Measurements from ENCODE around the gene PRXL2B. TPM values are rescaled to one million over a fixed set of nuclear protein-coding genes. Genes with fewer than 3 reads are reported as not detected.

PRXL2B gene
- total RNA-seq, 4 donors from 2014 or later, result 8.2 to 33.9 (median 11.3) TPM

GRCh38 chr1:2633366-2633935 lies 46.9 kb downstream of the PRXL2B start:
- intact Hi-C loops (cut with DNase I), result no loop called here
- peaks cover 0 to 13% (median 4%) of the 10 kb centered on the region in 3 donors for H3K9me3 ChIP-seq
- no peaks in the 10 kb centered on the region for H3K36me3 ChIP-seq
- 80% methylated on average over 1 of the region's 12 CpGs; no CpG with 5 or more reads in 1 of the 2 donors for WGBS, 2 donors
- H3K27ac ChIP-seq, result no peak overlapping the region
- TF ChIP-seq POLR2A (IDR thresholded peaks at IDR 0.05) (no peak), CTCF (IDR thresholded peaks at IDR 0.05) (no peak)
- peaks cover 0 to 8% (median 3%) of the 10 kb centered on the region in 3 donors for H3K4me1 ChIP-seq
- H3K4me3 ChIP-seq, result no peak overlapping the region
- no peak for DNase-seq
- peaks cover 7 to 94% (median 13%) of the 10 kb centered on the region in 4 donors for H3K27me3 ChIP-seq

- 56% methylated on average over 3 of the region's 8 CpGs; no CpG with 5 or more reads in 1 of the 2 donors for WGBS, 2 donors
- no peak for DNase-seq
- H3K27ac ChIP-seq, result no peak overlapping the region
Observed at GRCh38 chr1:2633936-2634491, 47.4 kb downstream of the PRXL2B start.

GRCh38 chr1:2635361-2636010 lies 48.9 kb downstream of the PRXL2B start:
- DNase-seq, result no peak
- H3K4me1 ChIP-seq, result peaks cover 0 to 5% (median 0%) of the 10 kb centered on the region in 3 donors
- no peak overlapping the region for H3K4me3 ChIP-seq
- no peak for TF ChIP-seq POLR2A (IDR thresholded peaks at IDR 0.05)
- no peak for TF ChIP-seq CTCF (IDR thresholded peaks at IDR 0.05)
- no CpG with 5 or more reads among the region's 10 CpGs for WGBS, 2 donors
- intact Hi-C loops (cut with DNase I), result no loop called here
- H3K27me3 ChIP-seq, result peaks cover 0 to 76% (median 0%) of the 10 kb centered on the region in 4 donors
- no peak overlapping the region for H3K27ac ChIP-seq
- peaks cover 0 to 13% (median 4%) of the 10 kb centered on the region in 3 donors for H3K9me3 ChIP-seq
- no peaks in the 10 kb centered on the region for H3K36me3 ChIP-seq

More at GRCh38 chr1:2633936-2634491, 47.4 kb downstream of the PRXL2B start:
- Histone ChIP-seq H3K27me3 (peaks cover 4 to 91% (median 8%) of the 10 kb centered on the region in 4 donors), H3K4me1 (peaks cover 0 to 2% (median under 1%) of the 10 kb centered on the region in 3 donors), H3K9me3 (peaks cover 0 to 13% (median 4%) of the 10 kb centered on the region in 3 donors), H3K4me3 (no peak overlapping the region), H3K36me3 (no peaks in the 10 kb centered on the region)
- intact Hi-C loops (cut with DNase I), result no loop called here
- no peak for TF ChIP-seq POLR2A (IDR thresholded peaks at IDR 0.05)
- TF ChIP-seq CTCF (IDR thresholded peaks at IDR 0.05), result no peak

GRCh38 chr1:2636733-2637132 lies 50.2 kb downstream of the PRXL2B start:
- TF ChIP-seq CTCF (IDR thresholded peaks at IDR 0.05), result no peak
- no peak for TF ChIP-seq POLR2A (IDR thresholded peaks at IDR 0.05)
- Histone ChIP-seq H3K4me1 (peaks cover 3 to 15% (median 5%) of the 10 kb centered on the region in 3 donors), H3K9me3 (peaks cover 0 to 13% (median 4%) of the 10 kb centered on the region in 3 donors), H3K4me3 (no peak overlapping the region), H3K36me3 (no peaks in the 10 kb centered on the region), H3K27ac (no peak overlapping the region), H3K27me3 (peaks cover 0 to 64% (median 0%) of the 10 kb centered on the region in 4 donors)
- WGBS, 2 donors, result 42 to 47% methylated on average over 6 of the region's 7 CpGs
- no peak for DNase-seq
- intact Hi-C loops (cut with DNase I), result no loop called here
